Activated effector memory CD4-positive, alpha-beta T cell treated with Interleukin-2 at 50 U/mL for 16 hours (primary cell): Measurements from ENCODE around the gene STXBP2.
A peak's percentile ranks its signal among the peaks of the same experiment; 100 is the strongest.
"Not testable (repeated sequence)": the region's sequence is repeated elsewhere in the genome, so short reads cannot be mapped to it uniquely, and the experiment has no call there.

Experiments used
- DNase-seq: peaks from one replicate; pipeline ENCODE4 v3.0.0-alpha.2; 2020

Gene STXBP2

GRCh38 chr19:7635670-7636069 lies 1.2 kb upstream of the STXBP2 start:
- no peak for DNase-seq

- DNase-seq, result no peak
Measured at GRCh38 chr19:7636317-7636690, 606 bp upstream of the STXBP2 start.

- no peak for DNase-seq
Measured at GRCh38 chr19:7637374-7638256, 705 bp downstream of the STXBP2 start.

GRCh38 chr19:7638802-7639465 lies 2.0 kb downstream of the STXBP2 start:
- no peak for DNase-seq

GRCh38 chr19:7639863-7640348 lies 3.0 kb downstream of the STXBP2 start:
- no peak for DNase-seq

GRCh38 chr19:7640803-7641202 lies 3.9 kb downstream of the STXBP2 start:
- DNase-seq, result no peak

GRCh38 chr19:7641290-7642276 lies 4.7 kb downstream of the STXBP2 start:
- no peak for DNase-seq

GRCh38 chr19:7642295-7643030 lies 5.6 kb downstream of the STXBP2 start:
- no peak for DNase-seq

- no peak for DNase-seq
Measured at GRCh38 chr19:7643031-7643415, 6.1 kb downstream of the STXBP2 start.

- DNase-seq, result not testable (repeated sequence)
Measured at GRCh38 chr19:7643629-7644549, 7.0 kb downstream of the STXBP2 start.

- DNase-seq, result no peak
Measured at GRCh38 chr19:7644550-7644877, 7.6 kb downstream of the STXBP2 start.

- DNase-seq, result no peak
Measured at GRCh38 chr19:7645163-7645562, 8.3 kb downstream of the STXBP2 start.

- no peak for DNase-seq
Measured at GRCh38 chr19:7645656-7646425, 8.9 kb downstream of the STXBP2 start.

GRCh38 chr19:7646426-7646700 lies 9.5 kb downstream of the STXBP2 start:
- DNase-seq, result no peak

GRCh38 chr19:7647156-7647555 lies 10.2 kb downstream of the STXBP2 start:
- DNase-seq, result no peak

GRCh38 chr19:7648265-7649014 lies 11.5 kb downstream of the STXBP2 start:
- DNase-seq, result no peak

GRCh38 chr19:7650148-7650547 lies 13.2 kb downstream of the STXBP2 start:
- DNase-seq, result no peak

GRCh38 chr19:7652061-7652641 lies 15.2 kb downstream of the STXBP2 start:
- peak; percentile 79 for DNase-seq

GRCh38 chr19:7654401-7654800 lies 17.5 kb downstream of the STXBP2 start:
- no peak for DNase-seq

GRCh38 chr19:7655581-7655980 lies 18.7 kb downstream of the STXBP2 start:
- DNase-seq, result no peak
